GM12892 (cell line): Measurements from ENCODE around the gene ZNF385A.

Experiments used
- POLR2A ChIP-seq: IDR thresholded peaks from 2 replicates; pipeline ENCODE4 v1.6.1; 2011; ENCODE audit warnings: low read depth, low read length, control low read depth
- POLR2AphosphoS5 ChIP-seq: IDR thresholded peaks from 2 replicates; pipeline ENCODE4 v1.6.1; 2011; ENCODE audit warnings: low read depth, low read length, control low read depth

GRCh38 chr12:54425702-54426101, 41.2 kb upstream of the ZNF385A start:
- TF ChIP-seq POLR2AphosphoS5 (no peak), POLR2A (no peak)
